Erythroblast (primary cell): ENCODE measurements around the gene PATE4.

Source experiments
- DNase-seq, 2 experiments: peaks; one replicate each; lab custom pipeline; 2025; lab: John Stamatoyannopoulos, UW
- GATA1 ChIP-seq: IDR thresholded peaks from 2 replicates; pipeline ENCODE4 v1.6.1; 2011; ENCODE audit warnings: low read depth, mild to moderate bottlenecking, control low read depth, low read length, moderate library complexity
- POLR2A ChIP-seq: IDR thresholded peaks from 2 replicates; pipeline ENCODE4 v1.6.1; 2011; ENCODE audit warnings: mild to moderate bottlenecking, low read length

Gene PATE4

GRCh38 chr11:125871391-125872137 is 38.4 kb downstream of the PATE4 start:
- peak; percentile 39 to 60 for DNase-seq
- TF ChIP-seq POLR2A (no peak), GATA1 (no peak)

- TF ChIP-seq POLR2A (no peak), GATA1 (no peak)
- DNase-seq: no peak
These were observed 39.0 kb downstream of the PATE4 start for GRCh38 chr11:125872138-125872491.

GRCh38 chr11:125873881-125874555 is 40.9 kb downstream of the PATE4 start:
- TF ChIP-seq POLR2A (no peak), GATA1 (no peak)
- no peak for DNase-seq

- peak; percentile 52 to 76 for DNase-seq
- TF ChIP-seq POLR2A (no peak), GATA1 (no peak)
These were observed 41.5 kb downstream of the PATE4 start for GRCh38 chr11:125874556-125875124.

DNA sequence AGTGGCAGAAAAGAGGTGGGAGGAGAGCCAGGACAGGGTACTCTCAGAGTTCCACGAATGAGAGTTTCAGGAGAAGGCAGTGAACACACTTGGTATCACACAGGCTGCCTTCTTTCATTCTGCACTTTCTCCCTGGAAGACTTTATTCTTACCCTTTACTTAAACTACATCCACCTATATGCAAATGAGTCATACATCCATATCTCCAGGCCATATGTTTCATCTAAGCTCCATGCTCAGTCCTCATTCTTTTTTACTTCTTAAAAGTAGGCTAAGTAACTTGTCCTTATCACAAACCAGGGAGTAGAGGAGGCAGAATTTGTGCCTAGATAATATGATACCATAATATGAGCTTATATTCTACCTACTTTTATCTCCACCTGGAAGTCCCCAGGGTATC is 48.2 kb downstream of the PATE4 start:
- no peak for TF ChIP-seq GATA1
- no peak for TF ChIP-seq POLR2A
- no peak for DNase-seq

DNA sequence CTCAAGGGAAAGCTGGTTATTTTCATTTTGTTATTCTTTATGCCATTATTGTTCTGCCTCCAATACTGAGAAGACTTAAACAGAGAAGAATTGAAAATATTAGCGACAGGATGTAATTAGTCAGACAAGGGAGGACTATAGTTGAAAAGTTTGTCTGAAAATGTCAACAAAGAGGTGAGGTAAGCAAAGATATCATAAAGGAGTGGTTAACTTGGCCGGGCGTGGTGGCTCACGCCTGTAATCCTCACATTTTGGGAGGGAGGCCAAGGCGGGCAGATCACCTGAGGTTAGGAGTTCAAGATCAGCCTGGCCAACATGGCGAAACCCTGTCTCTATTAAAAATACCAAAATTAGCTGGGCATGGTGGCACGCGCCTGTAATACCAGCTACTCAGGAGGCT is 50.3 kb downstream of the PATE4 start:
- TF ChIP-seq POLR2A: no peak
- no peak for TF ChIP-seq GATA1
- DNase-seq: no peak

- TF ChIP-seq POLR2A: no peak
- no peak for TF ChIP-seq GATA1
These were observed 53.9 kb downstream of the PATE4 start for GRCh38 chr11:125886997-125887372.

DNA sequence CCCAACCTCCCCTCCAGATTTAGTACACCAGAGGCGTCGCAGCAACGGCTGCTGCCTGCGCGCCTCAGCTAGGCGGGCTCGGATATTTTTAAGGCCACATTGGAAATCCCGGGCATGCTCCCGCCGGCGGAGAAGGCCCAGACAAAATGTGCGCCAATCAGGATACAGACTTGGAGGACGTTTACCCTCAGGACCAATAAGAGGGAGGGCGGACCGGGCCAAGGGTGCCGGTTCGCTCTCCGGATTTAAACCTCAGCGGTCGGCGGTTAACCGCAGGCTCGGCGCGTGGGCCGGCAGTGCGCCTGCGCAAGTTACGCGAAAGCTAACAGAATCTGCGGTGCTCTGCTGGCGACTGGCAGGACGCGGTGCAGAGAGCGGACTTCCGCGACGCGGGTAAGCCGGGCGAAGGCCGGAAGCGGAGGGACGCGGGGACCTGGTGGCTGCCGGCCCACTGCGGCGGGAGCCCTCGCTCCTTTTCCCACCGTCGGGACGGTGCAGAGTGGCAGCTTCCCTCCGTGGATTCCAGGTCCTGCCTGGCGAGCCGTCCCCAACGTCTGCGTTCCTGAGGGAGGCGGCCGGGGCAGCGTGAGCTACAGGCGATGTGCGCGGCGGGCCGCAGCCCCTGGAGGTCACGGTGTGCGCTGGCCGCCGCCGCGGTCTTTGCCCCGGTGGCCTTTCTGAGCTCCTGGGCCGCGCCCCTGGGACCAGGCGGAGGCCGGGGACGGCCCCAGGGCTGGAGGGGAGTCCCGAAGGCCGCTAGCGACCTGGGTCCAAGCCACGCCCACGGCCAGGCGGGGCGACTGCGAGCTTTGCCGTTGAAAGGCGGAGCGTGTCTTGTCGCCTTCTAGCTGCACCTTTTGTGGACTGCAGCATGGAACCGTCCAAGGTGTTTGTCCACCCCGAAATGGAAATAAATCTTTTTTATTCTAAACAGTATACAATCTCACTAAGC is 54.5 kb downstream of the PATE4 start, which contains the start of gene HYLS1:
TSS of gene HYLS1 (plus strand) at position 296 of the 952 bp plus-strand sequence. CDS start 11,701 bp downstream, outside the sequence.
- DNase-seq: peak; percentile 95
- TF ChIP-seq POLR2A: peak; percentile 85
- no peak for TF ChIP-seq GATA1

More at GRCh38 chr11:125886997-125887372, 53.9 kb downstream of the PATE4 start:
- DNase-seq: peak; percentile 74 to 81
